Stimulated activated CD8-positive, alpha-beta memory T cell treated with anti-CD3 and anti-CD28 coated beads, Interleukin-4, amount 100 ng/mL, for 48 hours (primary cell): ENCODE results near the gene CAMK1D.
A peak's percentile ranks its signal among the peaks of the same experiment; 100 is the strongest.

Experiments used
- DNase-seq: peaks from one replicate; pipeline ENCODE4 v3.0.0-alpha.2; 2020

CAMK1D gene

DNA sequence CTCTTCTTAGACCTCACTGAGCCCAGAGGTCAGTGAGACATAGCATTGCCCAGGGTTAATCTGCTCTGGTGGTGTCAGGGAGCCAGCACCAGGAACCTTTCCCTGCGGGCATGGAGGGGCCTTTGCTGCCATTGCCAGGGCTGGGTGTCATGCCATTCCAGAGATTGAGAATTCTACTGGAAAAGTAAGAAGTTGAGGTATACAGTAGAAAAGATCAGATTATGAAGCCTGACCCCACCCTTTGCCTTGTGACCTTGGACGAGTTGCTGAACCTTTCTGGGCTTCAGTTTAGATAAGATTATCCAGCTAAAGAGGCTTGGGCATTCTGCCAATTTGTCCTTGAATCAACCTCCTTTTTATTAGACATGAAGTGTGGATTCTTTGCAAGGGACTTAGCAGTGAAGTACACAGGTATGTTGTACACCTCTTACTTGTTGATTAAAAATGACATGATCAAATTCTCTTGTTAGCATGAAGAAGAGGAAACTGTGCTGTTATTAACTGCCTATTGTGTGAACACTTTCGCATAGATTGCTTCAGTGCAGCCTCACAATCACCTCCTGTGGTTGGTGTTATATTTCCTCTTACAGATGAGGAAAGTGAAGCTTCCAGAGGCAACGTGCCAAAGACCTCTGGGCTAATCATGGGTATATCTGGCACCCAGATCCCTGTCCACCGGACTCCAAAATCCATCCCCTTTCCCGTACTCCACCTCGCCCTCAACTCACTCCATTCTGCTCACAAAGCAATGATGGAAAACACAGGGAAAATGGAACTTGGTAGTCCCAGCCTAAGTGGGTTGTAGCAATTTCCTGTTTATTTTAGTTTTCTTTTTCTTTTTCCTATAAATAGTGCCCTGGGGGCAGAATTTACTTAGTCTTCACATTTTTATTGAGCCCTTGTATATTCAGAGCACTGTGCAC lies 151.3 kb downstream of the CAMK1D start:
- DNase-seq = no peak

DNA sequence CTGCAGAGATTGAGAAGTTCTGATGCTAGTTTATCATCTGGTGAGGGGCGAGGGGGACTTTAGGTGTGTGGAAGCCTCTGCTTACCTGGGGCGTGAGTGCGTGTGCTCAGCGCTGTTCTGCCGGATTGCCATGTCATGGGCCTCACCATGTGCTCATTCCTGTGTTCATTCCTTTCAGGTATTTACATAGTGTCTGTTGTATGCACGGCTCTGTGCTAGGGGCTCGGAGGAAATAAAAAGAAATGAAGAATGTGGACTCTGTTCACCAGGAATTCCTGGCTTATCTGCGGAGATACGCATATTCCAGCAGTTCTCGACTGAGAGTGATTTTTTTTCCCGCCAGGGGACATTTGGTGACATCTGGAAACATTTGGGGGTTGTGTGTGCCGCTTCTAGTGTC lies 152.0 kb downstream of the CAMK1D start:
- no peak for DNase-seq

DNA sequence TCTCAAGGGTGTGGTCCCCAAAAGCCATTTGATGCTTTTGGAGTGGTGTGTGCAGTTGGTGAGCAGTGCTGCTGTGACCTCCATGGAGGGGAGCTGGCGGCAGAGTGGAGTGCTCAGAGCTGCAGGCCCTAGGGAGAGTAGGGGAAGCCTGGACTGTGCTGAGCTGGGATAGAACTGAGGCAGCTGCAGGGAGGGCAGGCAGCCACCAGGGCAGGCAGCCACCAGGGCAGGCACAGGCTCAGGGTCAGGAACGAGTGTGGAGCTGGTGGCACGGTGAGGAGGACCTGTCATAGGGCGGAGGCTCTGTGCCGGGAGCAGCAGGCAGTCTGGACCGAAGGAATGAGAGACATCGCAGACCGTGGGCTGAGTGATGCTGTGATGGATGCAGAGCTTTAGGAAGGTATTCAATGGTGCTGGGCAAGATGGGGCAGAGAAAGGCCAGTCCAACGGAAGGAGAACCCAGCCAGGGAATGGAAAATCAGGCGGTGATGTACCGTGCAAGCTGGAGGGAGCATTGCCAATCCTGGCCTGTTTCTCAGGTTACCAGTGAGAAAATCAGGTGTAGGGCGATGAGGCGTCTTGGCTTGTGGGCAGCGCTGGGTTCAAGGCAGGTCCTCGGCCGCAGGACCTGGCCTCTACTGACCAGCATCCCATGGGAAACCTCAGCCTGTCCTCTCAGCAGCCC lies 152.6 kb downstream of the CAMK1D start:
- DNase-seq = no peak

DNA sequence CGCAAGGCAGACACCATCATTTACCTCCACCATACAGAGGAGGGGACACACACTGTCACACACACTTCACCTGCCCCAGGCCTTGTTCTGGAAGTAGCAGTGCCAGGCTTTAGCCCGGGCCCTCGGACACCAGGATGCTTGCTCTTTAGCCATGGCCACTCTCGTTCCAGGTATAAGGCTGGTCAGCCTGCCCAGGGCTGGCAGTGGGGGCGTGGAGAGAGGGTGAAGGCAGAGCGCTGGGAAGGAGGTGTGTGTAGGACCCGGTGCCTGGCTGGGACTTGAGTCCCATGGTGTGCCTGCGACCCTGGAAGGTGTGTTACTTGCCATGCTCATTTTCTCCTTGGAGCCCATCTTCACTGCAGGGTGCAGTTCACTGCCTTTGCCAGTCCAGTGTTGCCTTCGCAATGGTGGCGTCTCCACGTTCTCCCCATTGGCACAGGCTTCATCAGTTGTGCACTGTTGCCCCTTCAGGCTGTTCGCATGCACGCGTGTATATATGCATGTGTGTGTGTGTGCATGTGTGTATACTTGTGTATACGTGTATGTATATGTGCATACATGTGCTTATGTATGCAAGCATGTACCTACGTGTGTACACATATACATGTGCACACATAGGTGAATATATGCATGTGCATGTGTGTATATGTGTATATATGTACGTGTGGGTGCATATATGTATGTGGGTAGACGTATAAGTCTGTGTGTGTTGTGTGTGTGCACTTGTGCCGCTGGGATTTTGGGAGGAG lies 153.4 kb downstream of the CAMK1D start:
- DNase-seq = no peak

DNA sequence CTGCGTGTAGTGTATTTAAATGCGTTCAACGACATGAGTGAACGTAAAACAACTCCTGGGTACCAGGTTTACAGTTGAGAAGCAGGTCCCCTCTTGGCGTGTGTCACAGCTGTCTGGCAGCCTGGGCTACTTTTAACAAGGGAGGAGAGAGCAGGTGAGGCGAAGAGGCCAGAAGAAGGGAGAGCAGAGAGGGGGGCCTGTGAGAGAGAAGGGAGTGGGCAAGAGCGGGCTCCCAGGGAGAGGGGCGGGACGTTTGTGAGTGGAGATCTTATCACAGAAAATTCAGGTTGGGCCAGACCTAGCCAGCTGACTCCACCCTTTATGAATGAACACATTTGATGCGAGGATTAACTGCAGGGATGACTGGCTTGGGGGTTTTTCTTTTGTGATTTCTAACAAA lies 154.0 kb downstream of the CAMK1D start:
- no peak for DNase-seq

DNA sequence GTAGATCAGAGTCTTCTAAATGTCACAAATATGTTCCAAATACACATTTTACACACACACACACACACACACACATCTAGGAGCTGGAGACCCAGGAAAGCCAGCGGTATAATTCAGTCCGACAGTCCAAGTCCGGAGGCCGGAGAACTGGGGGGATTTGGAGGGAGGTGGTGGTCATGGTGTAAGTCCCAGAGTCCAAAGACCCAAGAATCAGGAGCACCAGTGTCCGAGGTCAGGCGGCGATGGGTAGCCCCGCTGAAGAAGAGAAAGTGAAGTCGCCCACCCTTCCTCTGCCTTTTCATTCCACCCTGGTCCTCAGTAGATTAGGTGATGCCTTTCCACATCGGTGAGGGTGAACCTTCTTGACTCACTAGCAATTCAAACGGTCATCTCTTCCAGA lies 154.8 kb downstream of the CAMK1D start:
- DNase-seq = no peak

DNA sequence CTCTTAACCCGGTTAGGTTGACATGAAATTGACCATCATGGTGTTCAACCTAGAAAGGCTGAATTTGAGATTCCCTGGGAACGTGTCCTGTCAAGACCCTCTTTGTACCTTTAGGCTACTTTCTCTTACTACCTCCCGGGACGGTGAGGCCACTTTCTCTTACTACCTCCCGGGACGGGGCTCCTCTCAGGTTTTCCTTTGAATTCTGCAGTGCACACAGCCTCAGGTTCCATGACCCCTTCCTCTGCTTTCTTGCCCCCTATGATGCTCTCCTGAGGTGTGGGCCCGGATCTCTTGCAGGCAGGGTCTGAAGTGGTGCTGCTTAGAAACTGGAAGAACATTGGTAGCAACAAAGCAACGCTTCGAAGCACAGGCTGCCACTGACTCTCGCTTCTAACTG lies 155.3 kb downstream of the CAMK1D start:
- DNase-seq = no peak

DNA sequence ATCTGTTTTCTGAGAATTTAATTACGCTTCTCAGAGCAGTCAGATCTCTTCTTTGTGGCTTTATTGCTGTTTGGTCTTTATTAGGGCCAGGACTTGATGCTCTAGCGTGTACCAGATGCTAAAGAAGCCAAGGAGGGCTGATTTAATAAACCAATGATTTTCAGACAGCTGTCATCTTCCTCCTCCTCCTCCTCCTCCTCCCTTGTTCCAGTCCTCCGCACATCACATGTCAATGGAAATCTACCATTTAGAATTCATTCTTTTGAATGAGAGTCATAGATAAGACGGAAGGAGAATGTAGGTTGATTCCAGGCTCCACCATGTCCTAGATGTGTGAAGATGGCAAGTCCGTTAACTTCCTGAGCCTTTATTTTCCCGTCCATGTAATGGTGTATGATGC lies 156.3 kb downstream of the CAMK1D start:
- no peak for DNase-seq

DNA sequence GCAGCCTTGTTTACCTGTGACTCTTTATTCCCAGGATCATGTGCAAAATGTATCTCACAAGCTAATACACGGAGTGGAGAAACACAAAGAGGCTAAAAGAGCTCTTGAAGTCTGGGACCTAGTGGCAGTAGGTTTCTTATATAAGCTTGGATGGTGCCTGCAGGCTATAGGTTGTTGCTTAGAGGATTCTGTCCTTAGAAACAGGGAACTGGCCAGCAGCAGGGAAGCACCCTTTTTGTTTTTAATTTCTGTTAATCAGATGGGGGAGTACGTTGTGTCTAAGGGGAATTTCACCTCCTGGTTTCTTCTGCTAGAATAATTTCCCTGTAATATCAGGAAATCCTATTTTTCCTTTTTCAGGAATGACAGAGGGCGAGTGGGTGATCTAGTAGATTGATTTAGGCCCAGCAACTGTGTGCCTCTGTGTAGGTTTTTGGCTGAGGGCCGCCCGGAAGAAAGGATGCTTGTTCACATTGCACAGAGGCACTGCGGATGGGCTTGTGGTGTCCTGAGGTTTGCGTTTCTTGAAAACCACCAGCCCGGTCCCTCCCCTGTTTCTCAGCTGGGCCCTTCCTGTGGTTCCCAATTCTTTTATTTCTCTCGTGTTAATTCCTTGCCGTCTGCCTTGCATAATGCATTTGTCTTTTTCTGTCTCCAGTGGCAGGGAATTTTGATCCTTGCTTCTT lies 158.0 kb downstream of the CAMK1D start:
- DNase-seq = peak; percentile 34

DNA sequence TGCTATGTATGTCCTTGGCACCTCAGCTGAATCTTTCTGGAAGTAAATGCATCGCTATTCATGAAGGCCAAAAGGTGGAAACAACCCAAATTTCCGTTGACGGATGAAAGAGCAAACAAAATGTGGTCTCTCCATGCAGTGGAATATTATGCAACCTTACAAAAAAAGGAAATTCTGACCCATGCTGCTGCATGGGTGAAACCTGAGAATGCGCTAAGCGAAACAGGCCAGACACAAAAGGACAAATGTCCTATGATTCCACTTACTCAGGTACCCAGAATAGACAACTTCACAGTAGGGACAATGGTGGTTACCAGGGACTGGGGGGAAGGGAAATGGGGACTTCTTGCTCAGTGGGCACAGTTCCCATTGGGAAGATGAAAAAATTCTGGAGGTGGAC lies 158.8 kb downstream of the CAMK1D start:
- no peak for DNase-seq

DNA sequence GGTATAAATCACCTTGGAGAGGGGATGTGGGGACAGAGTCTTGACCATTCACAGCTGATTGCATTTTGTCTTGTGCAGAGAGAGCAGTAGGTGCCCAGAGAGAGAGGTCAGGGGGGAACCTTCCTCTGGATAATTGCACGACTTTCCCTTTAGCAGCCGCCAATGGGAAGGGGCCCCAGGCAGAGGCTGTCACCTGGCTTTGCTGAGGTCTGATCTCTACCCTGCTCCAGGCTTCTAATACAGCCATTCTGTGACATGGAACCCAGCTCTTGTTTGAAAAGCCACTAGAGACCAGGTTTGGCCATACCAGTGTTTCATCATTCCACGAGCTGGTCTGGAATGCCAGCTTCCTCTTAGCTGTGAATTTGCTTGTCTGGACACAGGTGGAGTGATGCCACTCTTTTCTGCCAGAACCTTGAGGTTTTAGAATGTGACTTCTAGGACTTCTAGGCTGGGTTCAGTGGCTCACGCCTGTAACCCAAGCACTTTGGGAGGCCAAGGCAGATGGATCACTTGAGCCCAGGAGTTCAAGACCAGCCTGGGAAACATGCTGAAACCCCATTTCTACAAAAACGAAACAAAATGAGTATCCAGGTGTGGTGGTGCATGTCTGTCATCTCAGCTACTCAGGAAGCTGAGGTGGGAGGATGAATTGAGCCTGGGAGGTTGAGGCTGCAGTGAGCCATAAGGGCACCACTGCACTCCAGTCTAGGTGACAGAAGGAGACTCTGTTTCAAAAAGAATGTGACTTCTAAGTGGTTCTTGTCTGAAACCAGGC lies 159.9 kb downstream of the CAMK1D start:
- no peak for DNase-seq

DNA sequence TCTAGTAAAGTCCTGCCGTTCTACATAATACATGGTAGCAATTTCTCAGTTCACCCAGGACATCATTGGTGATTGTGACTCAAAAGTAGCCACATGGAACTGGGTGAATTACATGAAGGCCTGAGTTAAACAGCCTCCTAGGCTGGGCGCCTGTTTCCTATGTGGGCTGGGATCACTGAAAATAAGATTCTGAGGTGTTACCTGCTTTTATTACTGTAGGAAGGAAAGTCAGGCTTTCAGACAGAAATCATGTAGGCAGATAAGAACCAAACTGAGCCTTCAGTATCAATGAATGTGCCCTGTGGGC lies 160.4 kb downstream of the CAMK1D start:
- no peak for DNase-seq

DNA sequence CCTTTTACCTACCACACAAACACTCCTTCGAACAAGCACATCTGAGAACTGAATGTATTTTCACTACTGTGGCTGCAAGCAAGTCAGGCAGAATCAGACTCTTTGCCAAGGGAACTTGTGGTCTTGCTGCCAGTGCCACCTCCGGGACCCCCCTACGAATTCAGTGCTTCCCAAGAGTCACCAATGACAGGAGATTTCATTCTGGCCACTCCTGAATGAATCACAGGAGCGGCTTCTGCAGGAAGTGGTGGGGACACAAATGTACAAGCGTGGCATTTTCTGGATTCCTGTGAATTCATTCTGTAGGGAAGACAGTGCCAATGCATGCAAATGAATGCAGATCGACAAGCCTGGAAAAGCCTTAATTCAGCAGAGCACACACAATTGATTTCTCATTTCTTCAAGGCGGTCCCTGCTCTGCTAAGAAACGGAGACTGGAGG lies 161.2 kb downstream of the CAMK1D start:
- DNase-seq = no peak

DNA sequence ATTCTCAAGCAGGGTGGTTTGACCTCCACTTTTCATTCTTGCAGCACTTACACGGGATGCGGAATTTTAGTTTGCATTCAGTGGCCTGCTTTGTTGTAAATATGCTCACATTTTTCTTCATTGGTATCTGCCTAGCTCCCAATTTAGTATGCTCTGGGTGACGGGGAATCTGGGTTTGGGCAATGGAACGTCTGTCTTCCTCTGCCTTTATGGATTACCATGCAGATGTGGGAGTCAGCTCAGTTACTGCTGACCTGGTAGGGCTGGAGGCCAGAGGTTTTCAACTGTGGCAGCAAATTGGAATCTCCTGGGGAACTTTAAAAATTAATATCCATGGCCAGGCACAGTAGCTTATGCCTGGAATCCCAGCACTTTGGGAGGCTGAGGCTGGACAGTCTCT lies 161.6 kb downstream of the CAMK1D start:
- no peak for DNase-seq

DNA sequence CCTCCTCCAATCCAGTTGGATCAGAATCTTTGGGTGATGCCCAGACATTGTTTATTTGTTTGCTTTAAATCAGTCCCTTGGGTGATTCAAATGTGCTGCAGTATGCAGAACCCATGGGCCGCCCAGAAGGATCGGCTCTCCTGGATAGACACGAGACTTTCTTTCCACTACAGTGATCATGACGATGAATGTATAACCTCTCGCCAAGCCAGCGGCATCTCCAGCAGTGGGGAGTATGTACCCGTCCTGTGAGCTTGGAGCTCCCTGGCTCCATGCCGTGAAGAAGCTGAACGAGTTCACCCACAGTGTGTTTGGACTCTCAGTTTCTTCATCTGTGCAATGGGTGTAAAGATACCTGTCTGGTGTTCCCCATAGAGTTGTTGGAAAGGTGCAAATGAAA lies 162.3 kb downstream of the CAMK1D start:
- no peak for DNase-seq

DNA sequence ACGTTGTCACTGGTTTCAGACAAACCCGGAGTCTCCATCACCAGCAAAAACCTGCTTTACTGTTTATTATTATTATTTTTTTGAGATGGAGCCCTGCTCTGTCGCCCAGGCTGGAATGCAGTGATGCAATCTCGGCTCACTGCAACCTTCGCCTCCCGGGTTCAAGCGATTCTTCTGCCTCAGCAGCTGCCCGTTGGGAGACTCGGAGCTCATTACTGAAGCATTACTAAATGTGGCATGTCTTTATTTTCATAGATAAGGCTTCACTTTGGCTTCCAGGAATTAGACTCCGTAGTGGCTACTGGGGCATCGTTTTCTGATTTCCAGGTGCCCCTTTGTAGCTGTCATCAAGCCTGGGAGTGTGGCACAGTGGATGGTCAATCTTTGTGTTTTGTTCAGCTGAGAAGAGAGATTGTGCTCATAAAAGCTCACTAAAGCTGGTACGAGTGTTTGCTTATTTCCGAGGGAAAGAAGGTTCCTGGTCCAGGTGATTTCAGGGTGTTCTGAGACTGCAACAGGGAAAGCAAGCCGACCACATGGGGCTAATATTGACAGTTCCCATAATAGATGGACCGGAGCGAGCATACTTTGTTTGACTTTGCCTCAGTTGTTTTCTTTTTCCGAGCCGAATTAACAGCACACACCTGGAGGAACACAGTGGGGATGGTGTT lies 163.1 kb downstream of the CAMK1D start:
- DNase-seq = no peak

DNA sequence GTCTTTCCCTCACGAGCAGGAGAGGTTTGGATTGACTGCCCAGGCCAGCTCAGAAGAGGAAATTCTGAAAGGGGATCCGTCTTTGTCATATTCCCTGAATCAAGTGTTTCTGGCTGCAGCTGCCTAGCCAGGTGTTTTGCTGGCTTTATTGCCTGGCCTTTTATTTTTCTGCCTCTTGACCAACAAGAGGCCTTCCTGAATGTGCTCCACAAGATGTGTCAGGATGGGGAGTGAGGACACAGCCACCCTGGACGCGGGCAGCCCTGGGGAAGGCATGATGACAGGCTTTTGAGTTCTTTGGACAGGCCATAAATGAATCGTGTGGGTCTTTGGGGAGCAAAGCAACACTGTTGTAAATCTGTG lies 163.6 kb downstream of the CAMK1D start:
- no peak for DNase-seq

DNA sequence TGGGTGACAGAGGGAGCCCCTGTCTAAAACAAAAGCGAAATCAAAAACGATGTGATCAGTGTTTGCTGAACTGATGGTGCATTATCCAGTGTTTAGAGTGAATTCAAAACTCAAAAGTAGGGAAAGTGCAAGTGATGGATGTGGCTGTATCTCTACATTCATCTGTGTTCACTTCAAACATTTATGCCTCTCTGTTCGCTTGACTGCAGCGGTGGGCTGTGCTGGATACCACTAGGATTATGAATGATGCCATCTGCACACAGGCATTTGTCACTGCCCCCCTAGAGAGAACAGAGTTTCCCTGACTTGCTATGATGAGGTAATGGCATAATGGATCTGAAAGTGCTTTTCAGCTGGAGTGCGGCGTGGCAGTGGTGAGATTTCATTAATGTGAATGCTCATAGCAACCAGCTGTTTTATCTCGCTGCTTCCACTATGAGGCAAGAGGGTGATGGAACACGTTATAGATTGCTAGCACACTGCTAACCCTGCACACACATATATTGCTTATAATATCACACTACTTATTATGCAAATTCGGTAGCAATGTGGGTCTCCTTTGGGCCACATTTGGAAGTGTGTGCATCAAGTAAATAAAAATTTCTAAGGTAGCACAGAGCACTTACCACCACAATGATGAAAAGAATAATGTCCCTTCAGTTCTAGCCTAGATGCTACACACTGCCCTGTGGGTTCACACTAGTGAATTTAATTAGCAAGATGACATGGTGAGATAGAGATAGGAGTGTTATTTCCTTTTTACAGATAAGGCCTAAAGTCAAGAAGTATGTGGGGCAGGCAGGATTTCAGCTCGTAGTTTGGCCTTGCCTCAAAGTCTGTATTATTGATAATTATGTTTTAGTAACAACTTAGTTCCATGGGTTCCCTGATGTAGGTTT lies 164.7 kb downstream of the CAMK1D start:
- DNase-seq = no peak

DNA sequence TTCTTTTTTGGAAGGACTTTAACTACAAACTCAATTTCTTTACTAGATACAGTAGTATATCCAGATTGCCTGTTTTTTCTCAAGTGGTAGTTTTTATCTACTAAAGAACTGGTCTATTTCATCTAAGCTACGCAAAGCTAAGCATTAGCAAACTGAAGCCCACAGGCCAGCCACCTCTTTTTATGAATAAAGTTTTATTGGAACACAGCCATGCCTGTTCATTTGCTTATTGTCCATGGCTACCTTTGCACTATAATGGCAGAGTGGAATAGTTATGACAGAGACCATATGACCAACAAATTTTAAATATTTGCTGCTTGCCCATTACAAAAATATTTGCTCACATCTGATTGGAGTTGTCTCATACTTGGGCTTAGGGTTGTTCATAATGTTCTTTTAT lies 168.7 kb downstream of the CAMK1D start:
- DNase-seq = no peak

DNA sequence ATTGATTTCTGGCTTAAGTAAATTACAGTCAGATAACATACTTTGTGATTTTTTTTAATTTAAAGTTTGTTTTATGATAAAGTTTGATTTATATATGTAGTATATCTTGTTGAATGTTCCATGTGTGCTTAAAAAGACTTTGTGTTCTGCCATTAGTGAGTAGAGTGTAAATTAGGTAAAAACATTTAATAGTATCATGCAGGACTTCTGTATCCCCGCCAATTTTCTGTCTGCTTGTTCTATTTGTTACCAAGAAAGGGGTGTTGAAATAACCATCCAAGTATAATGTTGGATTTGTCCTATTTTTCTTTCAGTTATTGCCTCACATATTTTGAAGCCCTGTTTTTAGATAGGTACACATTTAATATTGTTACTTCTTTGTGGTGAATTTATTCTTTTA lies 172.1 kb downstream of the CAMK1D start:
- DNase-seq = no peak

DNA sequence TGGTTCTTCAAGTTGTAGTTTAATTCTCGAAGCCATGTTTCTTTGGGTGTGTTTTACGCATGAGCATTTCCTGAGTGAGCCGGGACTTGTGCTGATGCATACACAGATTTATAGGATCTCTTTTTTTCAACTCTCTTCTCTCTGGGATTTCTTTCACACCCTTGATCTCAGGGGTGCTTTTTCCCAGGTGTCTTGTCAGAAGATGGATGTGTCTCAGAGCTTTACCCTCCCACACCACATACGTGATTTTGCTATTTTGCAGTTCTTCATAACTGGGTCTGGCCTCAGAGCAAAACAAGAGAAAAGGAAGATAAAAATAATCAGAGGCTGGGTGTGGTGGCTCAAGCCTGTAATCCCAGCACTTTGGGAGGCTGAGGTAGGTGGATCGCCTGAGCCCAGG lies 177.0 kb downstream of the CAMK1D start:
- no peak for DNase-seq
